SK-N-MC (cell line): Measurements from ENCODE around the gene MAGED1.

Experiments used
- DNase-seq: peaks from one replicate; pipeline ENCODE4 v3.0.0-alpha.2; 2011; ENCODE audit warnings: low read depth, low spot score
- H3K27ac ChIP-seq: fragments of 200-600 bp; sonication (generic); 2 replicates; pipeline ENCODE4 v1.5.1; 2016; ENCODE audit warnings: mixed run types
- H3K36me3 ChIP-seq: fragments of 200-600 bp; sonication (generic); 2 replicates; pipeline ENCODE4 v1.6.1; 2017; ENCODE audit warnings: antibody characterized with exemption, low read length, mixed read lengths; ENCODE audit not compliant: insufficient read depth
- H3K4me3 ChIP-seq: fragments of 200-600 bp; sonication (generic); 2 replicates; pipeline ENCODE4 v1.5.1; 2016
- H3K9ac ChIP-seq: fragments of 200-600 bp; sonication (generic); 2 replicates; pipeline ENCODE4 v1.8.0; 2017; ENCODE audit warnings: mixed run types, mixed read lengths; ENCODE audit not compliant: insufficient read length
- H3K9me3 ChIP-seq: fragments of 200-600 bp; sonication (generic); 2 replicates; pipeline ENCODE4 v1.6.1; 2017; ENCODE audit warnings: low read depth, mild to moderate bottlenecking, antibody characterized with exemption, low read length, moderate library complexity, mixed read lengths
- EZH2 ChIP-seq: fragments of 200-600 bp; sonication (generic); IDR thresholded peaks from one replicate; pipeline ENCODE4 v1.6.1; 2017; ENCODE audit warnings: antibody characterized with exemption
- FOXP2 ChIP-seq: optimal IDR thresholded peaks from 2 replicates; pipeline ENCODE3; 2011; ENCODE audit warnings: mild to moderate bottlenecking, moderate library complexity; ENCODE audit not compliant: insufficient read depth; ENCODE audit errors: extremely low read length, control extremely low read depth
- POLR2AphosphoS5 ChIP-seq: IDR thresholded peaks from 2 replicates; pipeline ENCODE4 v1.6.1; 2012; ENCODE audit warnings: mild to moderate bottlenecking, low read depth, low read length, borderline replicate concordance

MAGED1 gene, protein sequence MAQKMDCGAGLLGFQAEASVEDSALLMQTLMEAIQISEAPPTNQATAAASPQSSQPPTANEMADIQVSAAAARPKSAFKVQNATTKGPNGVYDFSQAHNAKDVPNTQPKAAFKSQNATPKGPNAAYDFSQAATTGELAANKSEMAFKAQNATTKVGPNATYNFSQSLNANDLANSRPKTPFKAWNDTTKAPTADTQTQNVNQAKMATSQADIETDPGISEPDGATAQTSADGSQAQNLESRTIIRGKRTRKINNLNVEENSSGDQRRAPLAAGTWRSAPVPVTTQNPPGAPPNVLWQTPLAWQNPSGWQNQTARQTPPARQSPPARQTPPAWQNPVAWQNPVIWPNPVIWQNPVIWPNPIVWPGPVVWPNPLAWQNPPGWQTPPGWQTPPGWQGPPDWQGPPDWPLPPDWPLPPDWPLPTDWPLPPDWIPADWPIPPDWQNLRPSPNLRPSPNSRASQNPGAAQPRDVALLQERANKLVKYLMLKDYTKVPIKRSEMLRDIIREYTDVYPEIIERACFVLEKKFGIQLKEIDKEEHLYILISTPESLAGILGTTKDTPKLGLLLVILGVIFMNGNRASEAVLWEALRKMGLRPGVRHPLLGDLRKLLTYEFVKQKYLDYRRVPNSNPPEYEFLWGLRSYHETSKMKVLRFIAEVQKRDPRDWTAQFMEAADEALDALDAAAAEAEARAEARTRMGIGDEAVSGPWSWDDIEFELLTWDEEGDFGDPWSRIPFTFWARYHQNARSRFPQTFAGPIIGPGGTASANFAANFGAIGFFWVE

DNA sequence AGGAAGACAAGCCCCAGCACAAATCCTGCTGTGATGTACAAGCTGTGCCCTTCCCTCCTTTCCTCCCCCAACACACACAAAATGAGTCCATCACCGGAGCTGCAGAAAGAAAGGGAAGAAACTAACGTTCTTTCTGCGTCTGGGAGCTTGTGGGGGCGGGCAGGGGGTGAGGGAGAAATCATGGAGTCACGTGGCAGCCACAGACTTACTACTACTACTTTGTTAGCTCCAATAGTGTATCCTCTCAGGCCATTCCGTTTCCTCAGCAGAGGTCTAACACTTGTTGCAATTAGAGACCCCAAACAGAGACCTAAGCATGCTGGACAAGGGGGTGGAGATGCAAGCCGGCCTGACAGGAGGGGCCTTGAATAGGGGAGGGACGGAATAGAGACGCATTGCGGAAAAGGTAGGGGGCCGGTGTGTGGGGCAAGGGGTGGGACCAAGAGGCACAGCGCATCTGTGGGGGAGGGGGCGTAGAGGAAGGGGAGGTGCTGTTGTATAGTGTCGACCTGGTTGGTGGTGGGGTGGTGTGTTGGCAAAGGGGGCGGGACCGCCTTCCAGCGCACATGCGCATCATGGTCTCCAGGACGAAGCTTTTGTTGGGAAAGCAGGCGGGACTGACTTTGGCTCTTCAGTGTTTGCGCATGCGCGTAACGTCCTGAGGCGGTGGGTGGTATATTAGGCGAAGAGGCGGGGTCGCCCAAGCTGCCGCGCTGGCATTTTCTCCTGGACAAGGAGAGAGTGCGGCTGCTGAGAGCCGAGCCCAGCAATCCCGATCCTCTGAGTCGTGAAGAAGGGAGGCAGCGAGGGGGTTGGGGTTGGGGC lies at the start of gene MAGED1:
MAGED1 (plus strand) TSS at position 703 of the 825 bp plus-strand sequence. CDS start 682 bp downstream, outside the sequence.
- Histone ChIP-seq H3K27ac (peak within 1 kb of the TSS; percentile 84), H3K9ac (peak within 1 kb of the TSS; percentile 87), H3K4me3 (peak within 1 kb of the TSS; percentile 77), H3K9me3 (no peaks in the 10 kb centered on the region), H3K36me3 (peaks cover 33% of the 10 kb centered on the region)
- peak; percentile 89 for DNase-seq
- TF ChIP-seq FOXP2 = peak; percentile 21
- peak; percentile 96 for TF ChIP-seq POLR2AphosphoS5
- TF ChIP-seq EZH2 = no peak

DNA sequence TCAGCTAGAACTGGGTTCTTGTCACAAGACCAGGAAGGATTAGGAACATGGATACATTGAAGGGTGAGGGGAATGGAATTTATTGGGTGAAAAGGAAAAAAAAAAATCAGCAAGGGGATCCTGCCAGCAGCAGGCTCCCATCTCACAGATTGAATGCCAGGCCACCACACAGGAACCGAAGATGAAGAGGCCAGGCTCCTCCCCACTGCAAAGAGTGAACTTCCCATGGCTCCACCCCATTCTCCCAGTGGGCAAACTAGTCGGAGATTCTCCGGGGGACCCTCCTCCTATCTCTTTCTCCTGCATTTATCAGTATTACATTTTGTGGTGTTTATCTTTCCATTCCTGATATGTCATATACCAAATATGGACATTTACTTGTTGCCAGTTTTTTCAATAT lies 46.0 kb upstream of the MAGED1 start:
- peaks cover 6% of the 10 kb centered on the region; the same call in 1 of the 2 replicates for H3K36me3 ChIP-seq
- H3K4me3 ChIP-seq = no peak overlapping the region
- no peaks in the 10 kb centered on the region for H3K9me3 ChIP-seq
- no peak overlapping the region for H3K27ac ChIP-seq
- TF ChIP-seq POLR2AphosphoS5 = no peak
- H3K9ac ChIP-seq = no peak overlapping the region
- no peak for DNase-seq

DNA sequence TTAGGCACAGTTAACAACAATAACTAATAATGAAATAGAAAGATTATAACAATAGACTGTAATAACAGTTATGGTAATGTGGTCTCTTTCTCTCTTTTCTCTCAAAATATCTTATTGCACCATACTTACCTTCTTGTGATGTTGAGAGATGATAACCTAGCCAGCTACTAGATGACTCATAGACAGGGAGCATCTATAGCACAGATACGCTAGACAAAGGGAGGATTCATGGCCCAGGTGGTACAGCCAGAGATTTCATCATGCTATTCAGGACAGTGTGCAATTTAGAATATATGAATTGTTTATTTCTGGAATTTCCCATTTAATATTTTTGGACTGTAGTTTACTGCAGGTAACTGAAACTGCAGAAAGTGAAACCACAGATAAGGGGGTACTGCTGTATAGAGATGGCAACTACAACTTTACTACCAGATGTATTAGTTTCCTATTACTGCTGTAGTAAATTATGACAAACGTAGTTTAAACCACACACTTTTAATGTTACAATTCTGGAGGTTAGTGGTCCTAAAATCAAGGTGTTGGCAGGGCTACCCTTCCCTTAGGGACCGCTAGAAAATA lies 41.8 kb upstream of the MAGED1 start:
- peaks cover 26% of the 10 kb centered on the region for H3K36me3 ChIP-seq
- H3K9me3 ChIP-seq = peaks cover 2% of the 10 kb centered on the region; the same call in 1 of the 2 replicates
- DNase-seq = no peak
- no peak overlapping the region for H3K9ac ChIP-seq
- no peak overlapping the region for H3K27ac ChIP-seq
- TF ChIP-seq EZH2 = no peak
- TF ChIP-seq FOXP2 = no peak
- TF ChIP-seq POLR2AphosphoS5 = no peak
- H3K4me3 ChIP-seq = no peak overlapping the region; the same call in 1 of the 2 replicates

DNA sequence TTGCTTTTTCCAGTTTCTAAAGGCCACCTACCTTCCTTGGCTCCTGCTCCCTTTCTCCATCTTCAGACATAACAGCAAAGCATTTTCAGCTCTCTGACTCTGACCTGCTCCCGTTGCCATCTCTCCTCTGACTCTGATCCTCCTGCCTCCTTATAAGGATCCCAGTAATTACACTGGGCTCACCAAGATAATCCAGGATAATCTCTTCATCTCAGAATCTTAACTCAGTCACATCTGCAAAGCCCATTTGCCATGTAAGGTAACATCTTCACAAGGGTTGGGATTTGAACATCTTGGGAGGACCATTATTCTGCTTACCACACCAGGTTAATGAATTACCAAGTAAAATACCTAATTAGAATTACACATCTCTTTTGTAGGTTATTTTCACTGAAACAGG lies 41.3 kb upstream of the MAGED1 start:
- Histone ChIP-seq H3K9me3 (peaks cover 2% of the 10 kb centered on the region; the same call in 1 of the 2 replicates), H3K9ac (no peak overlapping the region), H3K4me3 (peak overlapping the region; percentile 43; the same call in 1 of the 2 replicates), H3K27ac (peak overlapping the region; percentile 84), H3K36me3 (peaks cover 28% of the 10 kb centered on the region)
- DNase-seq = no peak
- TF ChIP-seq EZH2 (no peak), POLR2AphosphoS5 (no peak), FOXP2 (no peak)

DNA sequence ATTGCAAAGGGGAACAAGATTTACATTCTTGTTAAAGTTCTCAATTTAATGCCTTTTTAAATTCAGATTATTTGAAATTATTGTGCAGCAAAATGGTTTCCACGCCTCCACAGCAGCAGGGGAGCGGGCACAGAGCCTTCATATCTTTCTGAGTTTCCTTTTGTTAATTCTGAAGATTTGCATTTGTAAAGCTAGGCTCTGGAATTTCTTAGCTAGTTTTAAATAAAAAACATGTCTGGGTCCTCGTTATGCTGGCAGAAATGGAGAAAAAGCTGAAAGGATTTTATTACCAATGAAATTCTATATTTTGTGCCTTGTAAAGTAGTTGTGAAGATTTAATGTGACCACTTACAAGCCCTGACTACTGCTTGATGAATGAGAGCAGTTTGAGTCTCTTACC lies 40.8 kb upstream of the MAGED1 start:
- TF ChIP-seq EZH2 = no peak
- Histone ChIP-seq H3K36me3 (peaks cover 30% of the 10 kb centered on the region), H3K27ac (peak overlapping the region; percentile 84), H3K9me3 (peaks cover 2% of the 10 kb centered on the region; the same call in 1 of the 2 replicates), H3K9ac (no peak overlapping the region), H3K4me3 (peak overlapping the region; percentile 43)
- peak; percentile 48 for DNase-seq

DNA sequence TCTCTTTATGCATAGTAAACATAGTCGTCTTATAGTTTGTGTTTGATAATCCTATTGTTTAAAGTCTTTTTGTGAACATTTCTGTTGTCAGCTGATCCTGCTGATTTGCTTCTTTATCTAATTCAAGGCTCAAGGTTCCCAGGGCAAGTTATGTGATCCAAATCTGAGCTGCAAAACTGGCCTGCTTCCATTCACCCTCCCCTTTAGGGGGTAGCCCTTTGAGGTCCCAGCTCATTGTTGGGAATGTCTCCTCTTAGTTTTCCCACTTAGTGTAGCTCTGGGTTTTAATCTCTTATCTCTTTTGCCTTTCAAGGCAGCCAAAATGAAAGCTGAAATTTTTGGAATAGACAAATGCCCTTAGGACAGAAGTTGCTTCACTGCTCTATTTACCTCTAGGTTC lies 40.2 kb upstream of the MAGED1 start:
- H3K36me3 ChIP-seq = peaks cover 30% of the 10 kb centered on the region
- H3K27ac ChIP-seq = peak overlapping the region; percentile 84; the same call in 1 of the 2 replicates
- TF ChIP-seq POLR2AphosphoS5 (no peak), EZH2 (no peak), FOXP2 (no peak)
- no peak overlapping the region for H3K9ac ChIP-seq
- H3K4me3 ChIP-seq = peak overlapping the region; percentile 19
- H3K9me3 ChIP-seq = peaks cover 2% of the 10 kb centered on the region; the same call in 1 of the 2 replicates
- no peak for DNase-seq

DNA sequence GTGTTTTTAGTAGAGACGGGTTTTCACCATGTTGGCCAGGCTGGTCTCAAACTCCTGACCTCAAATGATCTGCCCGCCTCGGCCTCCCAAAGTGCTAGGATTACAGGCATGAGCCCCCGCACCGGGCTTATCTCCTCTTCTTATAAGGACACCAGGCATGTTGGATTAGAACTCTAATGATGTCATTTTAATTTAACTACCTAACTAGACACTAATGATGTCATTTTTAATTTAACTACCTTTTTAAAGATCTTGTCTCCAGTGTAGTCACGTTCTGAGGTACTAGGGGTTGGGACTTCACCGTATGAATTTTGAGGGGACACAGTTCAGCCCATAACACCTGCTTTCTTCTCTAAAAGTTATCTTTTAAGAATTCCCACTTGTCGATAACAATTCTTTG lies 37.7 kb upstream of the MAGED1 start:
- H3K4me3 ChIP-seq = no peak overlapping the region
- H3K36me3 ChIP-seq = peaks cover 30% of the 10 kb centered on the region
- no peak overlapping the region for H3K27ac ChIP-seq
- no peak for DNase-seq
- H3K9me3 ChIP-seq = peaks cover 2% of the 10 kb centered on the region; the same call in 1 of the 2 replicates
- no peak for TF ChIP-seq EZH2
- no peak for TF ChIP-seq FOXP2
- TF ChIP-seq POLR2AphosphoS5 = no peak
- no peak overlapping the region for H3K9ac ChIP-seq
